Caco-2 (cell line): ENCODE measurements around the gene DLGAP4. TPM values are rescaled to one million over a fixed set of nuclear protein-coding genes. Genes with fewer than 3 reads are reported as not detected.

Experiments used
- BruUV-seq: library from RNA; stranded (reverse); fragments of 400-500 nt; replicated peaks from 2 replicates; lab custom pipeline; 2021; lab: Mats Ljungman, UMichigan
- CTCF ChIA-PET: fragments of 300-600 bp; sonication (Branson Sonifier 250); formaldehyde crosslinking; loops from one replicate; lab custom pipeline; 2022; ENCODE audit warnings: antibody characterized with exemption; lab: Charles Lee
- POLR2A ChIA-PET: fragments of 300-600 bp; sonication (Branson Sonifier 250); formaldehyde crosslinking; loops from one replicate; lab custom pipeline; 2022; ENCODE audit warnings: antibody characterized with exemption; lab: Charles Lee
- DNase-seq, 2 experiments: peaks; one replicate each; pipeline versions ENCODE4 v3.0.0 to v3.0.0-alpha.2; 2020 to 2022
- H3K27me3 ChIP-seq: replicated peaks from 2 replicates; pipeline ENCODE4 v1.6.0; 2011; ENCODE audit warnings: low read length; ENCODE audit not compliant: control insufficient read depth, insufficient read depth
- H3K36me3 ChIP-seq: 2 replicates; pipeline ENCODE4 v1.5.1; 2011; ENCODE audit warnings: low read length; ENCODE audit not compliant: control insufficient read depth, insufficient read depth
- H3K4me1 ChIP-seq: fragments of 250-450 bp; sonication (Bioruptor Pico); 2 replicates; pipeline ENCODE4 v1.5.1; 2020; ENCODE audit warnings: mild to moderate bottlenecking
- H3K4me3 ChIP-seq: 2 replicates; pipeline ENCODE4 v1.5.1; 2011; ENCODE audit warnings: low read depth, mild to moderate bottlenecking, control low read depth, low read length
- H3K9me3 ChIP-seq: fragments of 250-450 bp; sonication (Bioruptor Pico); 2 replicates; pipeline ENCODE4 v1.5.1; 2020; ENCODE audit warnings: mild to moderate bottlenecking, moderate library complexity
- H3K27ac Mint-ChIP-seq: one replicate; pipeline ENCODE4 v1.8.0; 2022; ENCODE audit warnings: mixed read lengths; ENCODE audit not compliant: unreplicated experiment
- H3K27me3 Mint-ChIP-seq: one replicate; pipeline ENCODE4 v1.8.0; 2022; ENCODE audit warnings: mixed read lengths; ENCODE audit not compliant: insufficient read depth, unreplicated experiment
- H3K36me3 Mint-ChIP-seq: one replicate; pipeline ENCODE4 v1.8.0; 2022; ENCODE audit warnings: mild to moderate bottlenecking, mixed read lengths; ENCODE audit not compliant: insufficient read depth, unreplicated experiment
- H3K4me1 Mint-ChIP-seq: one replicate; pipeline ENCODE4 v1.8.0; 2022; ENCODE audit warnings: low read depth, mixed read lengths; ENCODE audit not compliant: unreplicated experiment
- H3K4me3 Mint-ChIP-seq: one replicate; pipeline ENCODE4 v1.8.0; 2022; ENCODE audit warnings: mild to moderate bottlenecking, moderate library complexity, mixed read lengths; ENCODE audit not compliant: unreplicated experiment
- H3K9me3 Mint-ChIP-seq: one replicate; pipeline ENCODE4 v1.8.0; 2022; ENCODE audit warnings: mixed read lengths; ENCODE audit not compliant: unreplicated experiment
- CTCF ChIP-seq, 2 experiments: fragments of 200-600 bp in 1 of 2; IDR thresholded peaks; 1 replicate in 1 of 2; 2 replicates in 1 of 2; pipeline versions ENCODE4 v1.5.1 to v1.8.0; 2011 to 2022; ENCODE audit warnings: antibody characterized with exemption in 1 of 2, control low read depth in 1 of 2, inconsistent platforms in 1 of 2, low read depth in 1 of 2, low read length in 1 of 2, mild to moderate bottlenecking in 1 of 2, moderate library complexity in 1 of 2; ENCODE audit not compliant: insufficient read depth in 1 of 2, severe bottlenecking in 1 of 2, unreplicated experiment in 1 of 2
- intact Hi-C: fragments of 100-400 bp; cut with micrococcal nuclease; formaldehyde crosslinking; loops from one replicate; pipeline ENCODE4 v1.10.0; 2022; ENCODE audit not compliant: unreplicated experiment
- total RNA-seq: library from RNA; stranded (reverse); gene quantifications from 2 replicates; pipeline ENCODE4 v1.2.3, GENCODE V29; 2022

DLGAP4 gene
- total RNA-seq, 1 experiment from 2014 or later: 122 TPM

DNA sequence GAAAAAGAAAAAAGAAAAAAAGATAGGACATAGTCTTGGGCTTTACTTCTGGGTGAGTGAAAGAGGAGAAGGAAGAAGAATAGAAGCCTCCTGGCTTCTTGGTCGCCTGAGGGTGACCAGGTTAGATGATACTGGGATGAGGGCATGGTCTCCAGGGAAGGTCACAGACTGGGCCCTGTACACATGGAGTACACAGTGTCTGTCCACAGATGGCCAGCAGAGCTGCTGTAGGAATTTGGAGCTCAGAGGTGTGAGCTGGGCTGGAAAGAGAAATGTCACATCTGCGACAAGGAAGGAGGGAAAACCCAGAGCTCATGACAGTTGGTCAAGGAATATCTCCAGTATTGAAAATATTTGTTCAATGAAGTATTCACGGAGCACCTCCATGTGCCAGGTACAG, 56.1 kb downstream of the DLGAP4 start:
- no peaks in the 10 kb centered on the region; the same call in none of the 2 replicates for H3K27me3 ChIP-seq
- H3K4me1 Mint-ChIP-seq: peaks cover 9% of the 10 kb centered on the region
- intact Hi-C loops: loop anchor here (5.0 kb wide), 1 partner anchor 35 kb away; no protein-coding TSS in a partner anchor
- H3K36me3 Mint-ChIP-seq: no peaks in the 10 kb centered on the region
- no TSS peak for BruUV-seq
- ChIA-PET CTCF (interaction anchor here (0.6 to 1.8 kb wide), 4 partner anchors 9 to 77 kb away, joined by 3 to 6 read pairs (median 3); no protein-coding TSS in a partner anchor), POLR2A (no interaction called here)
- TF ChIP-seq CTCF (IDR thresholded peaks at IDR 0.05; ENCODE audit: insufficient read depth in 1 of 2, low read depth in 1 of 2, low read length in 1 of 2, severe bottlenecking in 1 of 2, unreplicated experiment in 1 of 2): no peak
- H3K36me3 ChIP-seq: no peaks in the 10 kb centered on the region
- H3K4me3 ChIP-seq: no peak overlapping the region
- no peak for DNase-seq
- H3K27ac Mint-ChIP-seq: no peak overlapping the region
- no peak overlapping the region for H3K4me3 Mint-ChIP-seq
- H3K27me3 Mint-ChIP-seq: peaks cover 26% of the 10 kb centered on the region
- H3K9me3 Mint-ChIP-seq: no peaks in the 10 kb centered on the region
- no peaks in the 10 kb centered on the region for H3K4me1 ChIP-seq
- no peaks in the 10 kb centered on the region; the same call in 1 of the 2 replicates for H3K9me3 ChIP-seq

DNA sequence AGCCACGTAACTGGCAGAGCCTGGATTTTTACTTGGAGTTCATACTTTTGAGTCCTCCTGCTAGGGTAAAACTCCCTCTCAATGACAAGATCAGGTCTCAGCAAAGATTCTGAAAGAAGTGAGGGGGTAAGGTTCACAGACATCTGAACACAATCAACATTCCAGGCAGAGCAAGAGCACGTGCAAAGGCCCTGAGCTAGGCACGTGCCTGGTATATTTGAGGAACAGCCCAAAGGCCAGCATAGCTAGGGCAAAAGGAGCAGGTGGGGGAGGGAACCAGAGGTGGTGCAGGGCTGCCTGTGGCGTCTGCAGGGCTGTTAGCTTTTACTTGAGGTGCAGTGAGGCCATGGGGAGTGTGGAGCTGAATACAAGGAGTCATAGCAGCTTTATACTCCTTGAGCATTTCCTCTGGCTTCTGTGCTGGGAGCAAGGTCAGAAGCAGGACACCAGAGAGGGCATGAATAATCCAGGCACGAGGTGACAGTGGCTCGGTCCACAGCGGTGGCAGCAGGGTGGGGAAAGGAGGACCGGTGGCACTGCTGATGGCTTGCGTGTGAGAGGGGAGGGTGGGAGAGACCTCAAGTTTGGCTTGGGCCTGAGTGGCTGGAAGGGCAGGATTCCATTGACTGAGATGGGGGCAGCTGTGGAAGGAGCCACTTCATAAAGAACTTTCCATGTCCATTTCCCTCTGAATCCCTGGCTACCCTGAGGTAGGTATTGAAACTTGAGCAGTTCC, 57.0 kb downstream of the DLGAP4 start:
- Mint-ChIP-seq H3K4me1 (peaks cover 16% of the 10 kb centered on the region), H3K36me3 (no peaks in the 10 kb centered on the region), H3K4me3 (no peak overlapping the region), H3K27ac (no peak overlapping the region), H3K27me3 (peaks cover 25% of the 10 kb centered on the region), H3K9me3 (no peaks in the 10 kb centered on the region)
- no TSS peak for BruUV-seq
- intact Hi-C loops: loop anchor here (5.0 kb wide), 1 partner anchor 34 kb away; no protein-coding TSS in a partner anchor
- Histone ChIP-seq H3K36me3 (no peaks in the 10 kb centered on the region), H3K27me3 (no peaks in the 10 kb centered on the region; the same call in none of the 2 replicates), H3K4me1 (peaks cover under 1% of the 10 kb centered on the region; the same call in 1 of the 2 replicates), H3K9me3 (no peaks in the 10 kb centered on the region; the same call in 1 of the 2 replicates), H3K4me3 (no peak overlapping the region)
- no peak for TF ChIP-seq CTCF (IDR thresholded peaks at IDR 0.05; ENCODE audit: insufficient read depth in 1 of 2, low read depth in 1 of 2, low read length in 1 of 2, severe bottlenecking in 1 of 2, unreplicated experiment in 1 of 2)
- DNase-seq: no peak
- POLR2A ChIA-PET: no interaction called here
- CTCF ChIA-PET: interaction anchor here (0.6 to 1.8 kb wide), 5 partner anchors 10 to 241 kb away, joined by 3 to 6 read pairs (median 3); no protein-coding TSS in a partner anchor

- Mint-ChIP-seq H3K4me1 (peaks cover 16% of the 10 kb centered on the region), H3K9me3 (no peaks in the 10 kb centered on the region), H3K27ac (no peak overlapping the region), H3K4me3 (no peak overlapping the region), H3K27me3 (peaks cover 25% of the 10 kb centered on the region), H3K36me3 (no peaks in the 10 kb centered on the region)
- no peak for TF ChIP-seq CTCF (IDR thresholded peaks at IDR 0.05; ENCODE audit: insufficient read depth in 1 of 2, low read depth in 1 of 2, low read length in 1 of 2, severe bottlenecking in 1 of 2, unreplicated experiment in 1 of 2)
- no TSS peak for BruUV-seq
- ChIA-PET POLR2A (no interaction called here), CTCF (no interaction called here)
- Histone ChIP-seq H3K4me3 (no peak overlapping the region), H3K27me3 (no peaks in the 10 kb centered on the region; the same call in none of the 2 replicates), H3K4me1 (peaks cover 8% of the 10 kb centered on the region), H3K9me3 (no peaks in the 10 kb centered on the region; the same call in 1 of the 2 replicates), H3K36me3 (no peaks in the 10 kb centered on the region)
- intact Hi-C loops: loop anchor here (5.0 kb wide), 1 partner anchor 33 kb away; no protein-coding TSS in a partner anchor
- no peak for DNase-seq
These were observed 58.4 kb downstream of the DLGAP4 start for GRCh38 chr20:36364506-36364905.
